GM12878 (cell line): Measurements from ENCODE around the gene FBXL17. TPM values are rescaled to one million over a fixed set of nuclear protein-coding genes. Genes with fewer than 3 reads are reported as not detected.
"Not testable (repeated sequence)": the region's sequence is repeated elsewhere in the genome, so short reads cannot be mapped to it uniquely, and the experiment has no call there.

Experiments
- ATAC-seq: fragments of 200-7000 bp; cut with Tn5 transposase; 3 replicates; pipeline ENCODE4 v1.9.1; 2020; ENCODE audit warnings: mild to moderate bottlenecking, moderate library complexity
- BruUV-seq: library from RNA; stranded (reverse); fragments of 400-500 nt; replicated peaks from 2 replicates; lab custom pipeline; 2021; lab: Mats Ljungman, UMichigan
- CTCF ChIA-PET: fragments of 300-600 bp; sonication (Branson Sonifier 250); formaldehyde crosslinking; extraction: SDS; loops from one replicate; lab custom pipeline; 2021; ENCODE audit warnings: inconsistent platforms; lab: Yijun Ruan, JAX
- POLR2A ChIA-PET: fragments of 350-600 bp; formaldehyde crosslinking; extraction: SDS; loops from one replicate; lab custom pipeline; 2021; ENCODE audit warnings: inconsistent platforms; lab: Charles Lee
- RAD21 ChIA-PET: fragments of 300-600 bp; sonication (Branson Sonifier 250); formaldehyde crosslinking; loops from one replicate; lab custom pipeline; 2023; ENCODE audit warnings: antibody characterized with exemption; ENCODE audit not compliant: unreplicated experiment; lab: Charles Lee
- SMC1A ChIA-PET: fragments of 300-600 bp; sonication (Branson Sonifier 250); formaldehyde crosslinking; loops from one replicate; lab custom pipeline; 2023; ENCODE audit not compliant: unreplicated experiment, uncharacterized antibody; lab: Charles Lee
- DNase-seq: peaks from one replicate; pipeline ENCODE4 v3.0.0-alpha.2; 2011; ENCODE audit warnings: low read depth, low spot score
- FAIRE-seq: peaks from 3 replicates; lab custom pipeline; 2011; peaks lifted over from hg19 to GRCh38; lab: Jason Lieb, UNC
- H2AFZ ChIP-seq: 2 replicates; pipeline ENCODE4 v1.6.0; 2011; ENCODE audit warnings: low read depth, low read length, control low read depth; ENCODE audit not compliant: control insufficient read depth
- H3K27ac ChIP-seq: 2 replicates; pipeline ENCODE4 v1.5.1; 2011; ENCODE audit warnings: control low read depth; ENCODE audit not compliant: control insufficient read depth, insufficient read depth
- H3K27me3 ChIP-seq, 2 experiments: replicated peaks in 1 of 2; 2 replicates each; pipeline versions ENCODE4 v1.6.0 to v1.6.1; 2011; ENCODE audit warnings: low read length in 1 of 2; ENCODE audit not compliant: control insufficient read depth in 2 of 2, insufficient read depth in 2 of 2
- H3K36me3 ChIP-seq, 2 experiments: 2 replicates each; pipeline ENCODE4 v1.5.1; 2011; ENCODE audit warnings: low read length in 1 of 2; ENCODE audit not compliant: control insufficient read depth in 2 of 2, insufficient read depth in 2 of 2
- H3K4me1 ChIP-seq: 2 replicates; pipeline ENCODE4 v1.6.1; 2011; ENCODE audit warnings: mild to moderate bottlenecking, low read length, moderate library complexity, mixed read lengths; ENCODE audit not compliant: control insufficient read depth, insufficient read depth
- H3K4me2 ChIP-seq: 2 replicates; pipeline ENCODE4 v1.6.0; 2011; ENCODE audit warnings: control low read depth; ENCODE audit not compliant: control insufficient read depth, insufficient read depth
- H3K4me3 ChIP-seq: fragments of 200-600 bp; sonication (generic); 2 replicates; pipeline ENCODE4 v1.5.1; 2016
- H3K79me2 ChIP-seq: 2 replicates; pipeline ENCODE4 v1.6.0; 2011; ENCODE audit warnings: low read length; ENCODE audit not compliant: control insufficient read depth, insufficient read depth
- H3K9ac ChIP-seq: 2 replicates; pipeline ENCODE4 v1.8.0; 2011; ENCODE audit warnings: low read length, control low read depth, mixed read lengths; ENCODE audit not compliant: control insufficient read depth, insufficient read depth
- H3K9me3 ChIP-seq: replicated peaks from 3 replicates; pipeline ENCODE4 v1.5.1; 2011; ENCODE audit warnings: mild to moderate bottlenecking, low read length; ENCODE audit not compliant: control insufficient read depth, insufficient read depth
- H4K20me1 ChIP-seq: 2 replicates; pipeline ENCODE4 v1.6.0; 2011; ENCODE audit not compliant: control insufficient read depth, insufficient read depth
- BRCA1 ChIP-seq: IDR thresholded peaks from 2 replicates; pipeline ENCODE4 v1.6.1; 2011; ENCODE audit warnings: low read depth, low read length, improper control_type of control experiment
- CBX5 ChIP-seq: sonication (generic); IDR thresholded peaks from 2 replicates; pipeline ENCODE4 v1.6.1; 2016; ENCODE audit warnings: low read depth, moderate library complexity, mild to moderate bottlenecking, inconsistent platforms
- HCFC1 ChIP-seq: fragments of 150-350 bp; IDR thresholded peaks from 2 replicates; pipeline ENCODE4 v1.6.1; 2014; ENCODE audit warnings: low read length
- RB1 ChIP-seq: fragments of 450-650 bp; formaldehyde crosslinking; IDR thresholded peaks from 2 replicates; pipeline ENCODE4 v1.6.1; 2017; ENCODE audit warnings: mild to moderate bottlenecking, borderline replicate concordance
- SMAD5 ChIP-seq: IDR thresholded peaks from 2 replicates; pipeline ENCODE4 v1.6.1; 2016; ENCODE audit warnings: antibody characterized with exemption, low read depth
- WGBS: methylation state at CpG from one replicate; pipeline ENCODE4 v1.1.6; 2016; ENCODE audit warnings: low lambda C conversion rate; ENCODE audit not compliant: insufficient replicate concordance, insufficient coverage; ENCODE audit errors: missing lambda C conversion rate; 5-methylcytosine and 5-hydroxymethylcytosine counted together
- in situ Hi-C: fragments of 300-500 bp; cut with MboI; formaldehyde crosslinking; loops from 9 replicates; pipeline ENCODE4 v1.14.3; 2018; ENCODE audit warnings: mixed read lengths
- intact Hi-C: fragments of 100-400 bp; cut with micrococcal nuclease; formaldehyde crosslinking; loops from one replicate; pipeline ENCODE4 v1.14.2; 2022; ENCODE audit not compliant: unreplicated experiment
- polyA plus RNA-seq, 11 experiments: library from polyadenylated mRNA; depleted of rRNA in 4 of 11; unstranded in 6 of 11; stranded (reverse) in 5 of 11; fragments of >200 nt; fragmentation: Nextera tagmentation in 4 of 11; fragmentation: Illumina TruSeq in 1 of 11; extraction: Ambion mirVana in 4 of 11; extraction: Trizol in 1 of 11; gene quantifications; 1 replicate in 1 of 11; 2 replicates in 10 of 11; pipeline versions ENCODE4 v1.2.1 to v1.2.3, GENCODE V29; 2011 to 2016; ENCODE audit warnings: inconsistent platforms in 2 of 11, missing spikeins in 2 of 11, low read depth in 1 of 11
- total RNA-seq, 4 experiments: library from RNA; depleted of rRNA in 3 of 4; stranded (reverse); fragments of >200 nt in 3 of 4; fragmentation: Illumina TruSeq in 1 of 4; extraction: Trizol in 1 of 4; gene quantifications; 2 replicates each; pipeline versions ENCODE4 v1.2.1 to v1.2.3, GENCODE V29; 2013 to 2021
- TF ChIP-seq, protein P1 (sequence below): fragments of 450-650 bp; IDR thresholded peaks from 2 replicates; pipeline ENCODE4 v1.6.1; 2017; ENCODE audit warnings: mild to moderate bottlenecking, moderate library complexity

Gene FBXL17
- total and polyA plus RNA-seq, 10 of the 15 experiments (the other 5 are each of a cell fraction or from before 2014, with no cell fraction given) = 0.88 to 9.0 (median 4.4) TPM

DNA sequence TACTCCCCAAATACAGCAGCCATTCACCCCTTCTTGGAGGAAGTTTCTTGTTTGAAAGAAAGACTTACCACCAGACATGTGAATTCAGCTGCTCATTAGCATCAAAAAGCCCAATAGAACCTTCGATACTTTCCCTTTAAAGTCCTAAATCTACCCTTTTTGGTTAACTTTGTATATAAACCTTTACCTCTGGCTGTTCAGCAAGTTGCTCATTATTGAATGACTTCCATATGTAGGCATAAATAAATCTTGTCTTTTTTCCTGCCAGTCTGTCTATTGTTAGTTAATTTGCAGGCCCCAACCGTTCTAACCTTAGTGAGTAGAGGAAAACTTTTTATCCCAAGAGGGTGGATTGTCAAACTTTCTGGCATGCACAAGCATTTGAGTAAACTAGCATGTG lies 27.9 kb upstream of the FBXL17 start:
- Histone ChIP-seq H3K9ac (no peak overlapping the region), H3K27ac (no peak overlapping the region), H4K20me1 (no peaks in the 10 kb centered on the region), H3K4me1 (no peaks in the 10 kb centered on the region), H3K4me3 (no peak overlapping the region), H2AFZ (no peak overlapping the region), H3K27me3 (no peaks in the 10 kb centered on the region), H3K4me2 (no peak overlapping the region), H3K79me2 (no peaks in the 10 kb centered on the region), H3K9me3 (no peaks in the 10 kb centered on the region), H3K36me3 (no peaks in the 10 kb centered on the region)
- FAIRE-seq (no peak), DNase-seq (no peak), ATAC-seq (no peak)
- intact Hi-C loops (no loop called here), in situ Hi-C loops (no loop called here)
- WGBS = 49% methylated on average over 2 of the region's 2 CpGs
- RAD21 ChIA-PET = interaction anchor here (0.6 kb wide), 1 partner anchor 1120 kb away, joined by 3 read pairs; no protein-coding TSS in a partner anchor
- TF ChIP-seq RB1 (no peak), CBX5 (no peak), SMAD5 (no peak), HCFC1 (no peak), BRCA1 (no peak)
- TF ChIP-seq, protein P1, sequence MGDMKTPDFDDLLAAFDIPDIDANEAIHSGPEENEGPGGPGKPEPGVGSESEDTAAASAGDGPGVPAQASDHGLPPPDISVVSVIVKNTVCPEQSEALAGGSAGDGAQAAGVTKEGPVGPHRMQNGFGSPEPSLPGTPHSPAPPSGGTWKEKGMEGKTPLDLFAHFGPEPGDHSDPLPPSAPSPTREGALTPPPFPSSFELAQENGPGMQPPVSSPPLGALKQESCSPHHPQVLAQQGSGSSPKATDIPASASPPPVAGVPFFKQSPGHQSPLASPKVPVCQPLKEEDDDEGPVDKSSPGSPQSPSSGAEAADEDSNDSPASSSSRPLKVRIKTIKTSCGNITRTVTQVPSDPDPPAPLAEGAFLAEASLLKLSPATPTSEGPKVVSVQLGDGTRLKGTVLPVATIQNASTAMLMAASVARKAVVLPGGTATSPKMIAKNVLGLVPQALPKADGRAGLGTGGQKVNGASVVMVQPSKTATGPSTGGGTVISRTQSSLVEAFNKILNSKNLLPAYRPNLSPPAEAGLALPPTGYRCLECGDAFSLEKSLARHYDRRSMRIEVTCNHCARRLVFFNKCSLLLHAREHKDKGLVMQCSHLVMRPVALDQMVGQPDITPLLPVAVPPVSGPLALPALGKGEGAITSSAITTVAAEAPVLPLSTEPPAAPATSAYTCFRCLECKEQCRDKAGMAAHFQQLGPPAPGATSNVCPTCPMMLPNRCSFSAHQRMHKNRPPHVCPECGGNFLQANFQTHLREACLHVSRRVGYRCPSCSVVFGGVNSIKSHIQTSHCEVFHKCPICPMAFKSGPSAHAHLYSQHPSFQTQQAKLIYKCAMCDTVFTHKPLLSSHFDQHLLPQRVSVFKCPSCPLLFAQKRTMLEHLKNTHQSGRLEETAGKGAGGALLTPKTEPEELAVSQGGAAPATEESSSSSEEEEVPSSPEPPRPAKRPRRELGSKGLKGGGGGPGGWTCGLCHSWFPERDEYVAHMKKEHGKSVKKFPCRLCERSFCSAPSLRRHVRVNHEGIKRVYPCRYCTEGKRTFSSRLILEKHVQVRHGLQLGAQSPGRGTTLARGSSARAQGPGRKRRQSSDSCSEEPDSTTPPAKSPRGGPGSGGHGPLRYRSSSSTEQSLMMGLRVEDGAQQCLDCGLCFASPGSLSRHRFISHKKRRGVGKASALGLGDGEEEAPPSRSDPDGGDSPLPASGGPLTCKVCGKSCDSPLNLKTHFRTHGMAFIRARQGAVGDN = no peak
- BruUV-seq = no TSS peak
- SMC1A ChIA-PET = interaction anchor here (0.6 kb wide), 1 partner anchor 384 kb away, joined by 3 read pairs; no protein-coding TSS in a partner anchor
- CTCF ChIA-PET = no interaction called here
- POLR2A ChIA-PET = no interaction called here

DNA sequence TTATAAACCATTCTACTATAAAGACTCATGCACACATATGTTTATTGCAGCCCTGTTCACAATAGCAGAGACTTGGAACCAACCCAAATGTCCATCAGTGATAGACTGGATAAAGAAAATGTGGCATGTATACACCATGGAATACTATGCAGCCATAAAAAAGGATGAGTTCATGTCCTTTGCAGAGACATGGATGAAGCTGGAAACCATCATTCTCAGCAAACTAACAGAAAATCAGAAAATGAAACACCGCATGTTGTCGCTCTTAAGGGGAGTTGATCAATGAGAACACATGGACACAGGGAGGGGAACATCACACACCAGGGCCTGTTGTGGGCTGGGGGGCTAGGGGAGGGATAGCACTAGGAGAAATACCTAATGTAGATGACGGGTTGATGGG lies 23.3 kb upstream of the FBXL17 start:
- H3K27me3 ChIP-seq, ATAC-seq, H4K20me1 ChIP-seq, intact Hi-C loops, H3K36me3 ChIP-seq, H3K9me3 ChIP-seq, POLR2A ChIA-PET, RAD21 ChIA-PET, H3K4me3 ChIP-seq, H3K79me2 ChIP-seq, H3K4me1 ChIP-seq, BruUV-seq, H3K4me2 ChIP-seq, CTCF ChIA-PET, FAIRE-seq, DNase-seq, H2AFZ ChIP-seq, H3K9ac ChIP-seq, SMC1A ChIA-PET, in situ Hi-C loops, H3K27ac ChIP-seq: not testable (repeated sequence)
- WGBS = 93% methylated on average over 3 of the region's 3 CpGs
